CD8-positive, alpha-beta memory T cell (primary cell): Measurements from ENCODE around the gene SNX19. TPM values are rescaled to one million over a fixed set of nuclear protein-coding genes. Genes with fewer than 3 reads are reported as not detected.
"Not testable (repeated sequence)": the region's sequence is repeated elsewhere in the genome, so short reads cannot be mapped to it uniquely, and the experiment has no call there.

Experiments used
- CTCF ChIA-PET: fragments of 350-600 bp; sonication (Branson Sonifier 250); formaldehyde crosslinking; loops from one replicate; lab custom pipeline; 2021; ENCODE audit warnings: antibody characterized with exemption; lab: Charles Lee
- POLR2A ChIA-PET: fragments of 350-600 bp; sonication (Branson Sonifier 250); formaldehyde crosslinking; loops from one replicate; lab custom pipeline; 2021; ENCODE audit warnings: antibody characterized with exemption; lab: Charles Lee
- DNase-seq, 5 donors: peaks; one replicate each; pipeline versions ENCODE4 v3.0.0 to v3.0.0-alpha.2; 2020 to 2022; ENCODE audit warnings: mixed read lengths in 1 of 5
- H3K27ac ChIP-seq: one replicate; pipeline ENCODE4 v1.7.0; 2013; ENCODE audit warnings: low read depth, mild to moderate bottlenecking, low read length, moderate library complexity
- H3K27me3 ChIP-seq: 2 replicates; pipeline ENCODE4 v1.7.0; 2013; ENCODE audit warnings: low read length, mild to moderate bottlenecking; ENCODE audit not compliant: insufficient read depth, poor library complexity, severe bottlenecking
- H3K36me3 ChIP-seq: 2 replicates; pipeline ENCODE4 v1.7.0; 2013; ENCODE audit warnings: mild to moderate bottlenecking, low read length, moderate library complexity; ENCODE audit not compliant: insufficient read depth
- H3K4me1 ChIP-seq: 2 replicates; pipeline ENCODE4 v1.7.0; 2013; ENCODE audit warnings: mild to moderate bottlenecking, low read length, moderate library complexity; ENCODE audit not compliant: insufficient read depth
- H3K4me3 ChIP-seq: 2 replicates; pipeline ENCODE4 v1.7.0; 2013; ENCODE audit warnings: mild to moderate bottlenecking, low read length
- H3K9me3 ChIP-seq: 2 replicates; pipeline ENCODE4 v1.7.0; 2013; ENCODE audit warnings: mild to moderate bottlenecking, low read length
- H3K27ac Mint-ChIP-seq, 8 donors: one replicate each; pipeline ENCODE4 v1.8.0; 2020 to 2021; ENCODE audit warnings: mixed read lengths in 8 of 8, mild to moderate bottlenecking in 6 of 8, inconsistent platforms in 3 of 8, moderate library complexity in 3 of 8
- H3K27me3 Mint-ChIP-seq, 2 donors: one replicate each; pipeline ENCODE4 v1.8.0; 2020 to 2021; ENCODE audit warnings: mixed read lengths in 2 of 2, mild to moderate bottlenecking in 1 of 2, moderate library complexity in 1 of 2
- H3K36me3 Mint-ChIP-seq, 3 donors: one replicate each; pipeline ENCODE4 v1.8.0; 2020 to 2021; ENCODE audit warnings: mixed read lengths in 3 of 3, inconsistent platforms in 1 of 3, mild to moderate bottlenecking in 1 of 3
- H3K4me1 Mint-ChIP-seq, 3 donors: one replicate each; pipeline ENCODE4 v1.8.0; 2020 to 2021; ENCODE audit warnings: mixed read lengths in 3 of 3, inconsistent platforms in 1 of 3, mild to moderate bottlenecking in 1 of 3
- H3K4me3 Mint-ChIP-seq, 7 donors: one replicate each; pipeline ENCODE4 v1.8.0; 2020 to 2021; ENCODE audit warnings: mixed read lengths in 7 of 7, mild to moderate bottlenecking in 6 of 7, moderate library complexity in 4 of 7, inconsistent platforms in 2 of 7
- H3K9me3 Mint-ChIP-seq, 5 donors: one replicate each; pipeline ENCODE4 v1.8.0; 2020 to 2022; ENCODE audit warnings: mixed read lengths in 5 of 5, mild to moderate bottlenecking in 3 of 5, moderate library complexity in 2 of 5, inconsistent platforms in 1 of 5
- polyA plus RNA-seq: library from polyadenylated mRNA; unstranded; fragments of 300-500 nt; fragmentation: Illumina TruSeq; gene quantifications from one replicate; pipeline ENCODE4 v1.2.3, GENCODE V29; 2021
- total RNA-seq, 2 experiments: library from RNA; stranded (reverse); gene quantifications; one replicate each; pipeline ENCODE4 v1.2.3, GENCODE V29; 2021

The SNX19 gene
- total and polyA plus RNA-seq, 3 experiments from 2014 or later: 21.9 to 44.4 (median 41.2) TPM

- Mint-ChIP-seq H3K9me3 (no peaks in the 10 kb centered on the region), H3K4me3 (no peak overlapping the region), H3K27me3 (peaks cover 5% of the 10 kb centered on the region in 2 donors), H3K27ac (no peak overlapping the region), H3K4me1 (no peaks in the 10 kb centered on the region), H3K36me3 (no peaks in the 10 kb centered on the region)
- no peaks in the 10 kb centered on the region for H3K4me1 ChIP-seq
- no peaks in the 10 kb centered on the region for H3K27me3 ChIP-seq
- no peaks in the 10 kb centered on the region for H3K36me3 ChIP-seq
- no peak overlapping the region for H3K4me3 ChIP-seq
- POLR2A ChIA-PET: no interaction called here
- no peak for DNase-seq
- CTCF ChIA-PET: interaction anchor here (1.3 kb wide), 1 partner anchor 16 kb away, joined by 3 read pairs; the partner anchor contains the start of gene SNX19
- no peak overlapping the region for H3K27ac ChIP-seq
- no peaks in the 10 kb centered on the region for H3K9me3 ChIP-seq
Measured at GRCh38 chr11:130932086-130932712, 15.9 kb upstream of the SNX19 start.

- Mint-ChIP-seq H3K4me1 (peaks cover 0 to 3% (median 1%) of the 10 kb centered on the region in 3 donors), H3K27me3 (peaks cover 20 to 36% of the 10 kb centered on the region in 2 donors), H3K36me3 (peaks cover 0 to 4% (median 0%) of the 10 kb centered on the region in 3 donors), H3K9me3 (no peaks in the 10 kb centered on the region), H3K27ac (peak overlapping the region in 1 of 8 donors; percentile 67), H3K4me3 (no peak overlapping the region)
- no peaks in the 10 kb centered on the region for H3K4me1 ChIP-seq
- no peaks in the 10 kb centered on the region for H3K27me3 ChIP-seq
- no peaks in the 10 kb centered on the region for H3K36me3 ChIP-seq
- H3K9me3 ChIP-seq: no peaks in the 10 kb centered on the region
- ChIA-PET CTCF (interaction anchor here (0.9 kb wide), 1 partner anchor 9 kb away, joined by 3 read pairs; the partner anchor contains the start of gene SNX19), POLR2A (no interaction called here)
- no peak overlapping the region for H3K4me3 ChIP-seq
- no peak overlapping the region for H3K27ac ChIP-seq
- no peak for DNase-seq
Measured at GRCh38 chr11:130924750-130925149, 8.5 kb upstream of the SNX19 start.

GRCh38 chr11:130920612-130921011 is 4.3 kb upstream of the SNX19 start:
- POLR2A ChIA-PET, DNase-seq, H3K9me3 Mint-ChIP-seq, H3K27me3 ChIP-seq, H3K4me3 ChIP-seq, CTCF ChIA-PET, H3K36me3 ChIP-seq, H3K27ac ChIP-seq, H3K9me3 ChIP-seq, H3K27ac Mint-ChIP-seq, H3K36me3 Mint-ChIP-seq, H3K4me3 Mint-ChIP-seq: not testable (repeated sequence)
- H3K4me1 ChIP-seq: peaks cover 14% of the 10 kb centered on the region
- peaks cover 8 to 16% (median 13%) of the 10 kb centered on the region in 3 donors for H3K4me1 Mint-ChIP-seq
- peaks cover 18 to 47% of the 10 kb centered on the region in 2 donors for H3K27me3 Mint-ChIP-seq

- POLR2A ChIA-PET: no interaction called here
- no peak overlapping the region for H3K27ac Mint-ChIP-seq
- no peak overlapping the region for H3K4me3 ChIP-seq
- no peaks in the 10 kb centered on the region for H3K9me3 ChIP-seq
- peaks cover 16 to 42% of the 10 kb centered on the region in 2 donors for H3K27me3 Mint-ChIP-seq
- no peaks in the 10 kb centered on the region for H3K27me3 ChIP-seq
- peaks cover 31% of the 10 kb centered on the region for H3K4me1 ChIP-seq
- DNase-seq: no peak
- H3K9me3 Mint-ChIP-seq: peaks cover 0 to 16% (median 7%) of the 10 kb centered on the region in 5 donors
- H3K4me1 Mint-ChIP-seq: peaks cover 15 to 37% (median 32%) of the 10 kb centered on the region in 3 donors
- no peak overlapping the region for H3K27ac ChIP-seq
- CTCF ChIA-PET: interaction anchor here (2.8 to 4.9 kb wide), 2 partner anchors 13 to 483 kb away, joined by 13 to 44 read pairs; no protein-coding TSS in a partner anchor
- peaks cover 8 to 24% (median 14%) of the 10 kb centered on the region in 3 donors for H3K36me3 Mint-ChIP-seq
- H3K36me3 ChIP-seq: peaks cover 3% of the 10 kb centered on the region
- H3K4me3 Mint-ChIP-seq: peak overlapping the region in 1 of 7 donors; percentile 33
Measured at GRCh38 chr11:130918081-130918480, 1.8 kb upstream of the SNX19 start.

GRCh38 chr11:130916910-130917309 is 631 bp upstream of the SNX19 start:
- CTCF ChIA-PET: interaction anchor here (0.6 to 4.9 kb wide), 13 partner anchors 11 to 1021 kb away, joined by 3 to 44 read pairs (median 4); partner anchors contain the start of gene NFRKB
- H3K27ac Mint-ChIP-seq: peak overlapping the region; percentile 69 to 97 (median 94)
- H3K4me3 ChIP-seq: peak overlapping the region; percentile 71

GRCh38 chr11:130915603-130916237 is 559 bp downstream of the SNX19 start:
- Histone ChIP-seq H3K36me3 (peaks cover 3% of the 10 kb centered on the region), H3K4me3 (peak overlapping the region; percentile 68), H3K4me1 (peaks cover 31% of the 10 kb centered on the region), H3K27ac (peak overlapping the region; percentile 86), H3K27me3 (no peaks in the 10 kb centered on the region), H3K9me3 (no peaks in the 10 kb centered on the region)
- Mint-ChIP-seq H3K4me3 (peak overlapping the region; percentile 84 to 90 (median 89)), H3K27me3 (peaks cover 7 to 23% of the 10 kb centered on the region in 2 donors), H3K27ac (peak overlapping the region; percentile 69 to 97 (median 94)), H3K9me3 (peaks cover 9 to 34% (median 13%) of the 10 kb centered on the region in 5 donors), H3K4me1 (peaks cover 19 to 51% (median 44%) of the 10 kb centered on the region in 3 donors), H3K36me3 (peaks cover 12 to 43% (median 26%) of the 10 kb centered on the region in 3 donors)
- ChIA-PET POLR2A (interaction anchor here (0.8 kb wide), 1 partner anchor 600 kb away, joined by 3 read pairs; the partner anchor contains the start of gene ZBTB44), CTCF (interaction anchor here (1.0 to 4.9 kb wide), 13 partner anchors 9 to 1020 kb away, joined by 3 to 44 read pairs (median 4); partner anchors contain the start of gene NFRKB)
- no peak for DNase-seq

More at GRCh38 chr11:130916910-130917309, 631 bp upstream of the SNX19 start:
- DNase-seq: no peak
- Histone ChIP-seq H3K27ac (peak overlapping the region; percentile 86), H3K4me1 (peaks cover 31% of the 10 kb centered on the region), H3K27me3 (no peaks in the 10 kb centered on the region), H3K36me3 (peaks cover 3% of the 10 kb centered on the region), H3K9me3 (no peaks in the 10 kb centered on the region)
- POLR2A ChIA-PET: no interaction called here
- peaks cover 11 to 34% (median 25%) of the 10 kb centered on the region in 3 donors for H3K36me3 Mint-ChIP-seq
- H3K4me1 Mint-ChIP-seq: peaks cover 17 to 46% (median 42%) of the 10 kb centered on the region in 3 donors
- peaks cover 12 to 35% of the 10 kb centered on the region in 2 donors for H3K27me3 Mint-ChIP-seq
- peak overlapping the region; percentile 84 to 90 (median 89) for H3K4me3 Mint-ChIP-seq
- H3K9me3 Mint-ChIP-seq: peaks cover 6 to 26% (median 13%) of the 10 kb centered on the region in 5 donors

- DNase-seq: no peak
- POLR2A ChIA-PET: no interaction called here
- peak overlapping the region in 4 of 8 donors; percentile 10 to 82 (median 40) for H3K27ac Mint-ChIP-seq
- H3K36me3 ChIP-seq: peaks cover 21% of the 10 kb centered on the region
- peaks cover 0 to 4% of the 10 kb centered on the region in 2 donors for H3K27me3 Mint-ChIP-seq
- CTCF ChIA-PET: interaction anchor here (4.9 kb wide), 1 partner anchor 9 kb away, joined by 44 read pairs; no protein-coding TSS in a partner anchor
- no peaks in the 10 kb centered on the region for H3K27me3 ChIP-seq
- H3K9me3 ChIP-seq: no peaks in the 10 kb centered on the region
- peaks cover 9 to 34% (median 15%) of the 10 kb centered on the region in 5 donors for H3K9me3 Mint-ChIP-seq
- H3K27ac ChIP-seq: no peak overlapping the region
- H3K4me3 Mint-ChIP-seq: peak overlapping the region in 4 of 7 donors; percentile 20 to 75 (median 30)
- H3K4me1 ChIP-seq: peaks cover 31% of the 10 kb centered on the region
- no peak overlapping the region for H3K4me3 ChIP-seq
- H3K4me1 Mint-ChIP-seq: peaks cover 31 to 72% (median 69%) of the 10 kb centered on the region in 3 donors
- peaks cover 22 to 66% (median 42%) of the 10 kb centered on the region in 3 donors for H3K36me3 Mint-ChIP-seq
Measured at GRCh38 chr11:130913268-130913667, 3.0 kb downstream of the SNX19 start.
